ENCODE results near the gene OPN3. TPM values are rescaled to one million over a fixed set of nuclear protein-coding genes. Genes with fewer than 3 reads are reported as not detected.
"Not testable (repeated sequence)": the region's sequence is repeated elsewhere in the genome, so short reads cannot be mapped to it uniquely, and the experiment has no call there.

The OPN3 gene
- polyA plus RNA-seq, 1 experiment, result 14.1 TPM

GRCh38 chr1:241674805-241675384 lies 34.7 kb upstream of the OPN3 start:
- POLR2A ChIA-PET, result no interaction called here
- H3K4me3 ChIP-seq (ENCODE audit: low read depth, low read length), result no peak overlapping the region
- TF ChIP-seq CTCF (IDR thresholded peaks at IDR 0.05; ENCODE audit: insufficient read depth, low read depth, low read length), result no peak
- H3K36me3 ChIP-seq (ENCODE audit: control insufficient read depth, insufficient read depth, low read length), result no peaks in the 10 kb centered on the region
- H3K27me3 ChIP-seq (ENCODE audit: control insufficient read depth, insufficient read depth, low read length), result peaks cover 3% of the 10 kb centered on the region
- CTCF ChIA-PET, result no interaction called here
- DNase-seq (ENCODE audit: low read depth), result no peak

- Histone ChIP-seq H3K36me3 (ENCODE audit: control insufficient read depth, insufficient read depth, low read length) (no peaks in the 10 kb centered on the region), H3K27me3 (ENCODE audit: control insufficient read depth, insufficient read depth, low read length) (no peaks in the 10 kb centered on the region), H3K4me3 (ENCODE audit: low read depth, low read length) (no peak overlapping the region)
- CTCF ChIA-PET, result interaction anchor here (0.6 kb wide), 1 partner anchor 1001 kb away, joined by 5 read pairs; no protein-coding TSS in a partner anchor
- DNase-seq (ENCODE audit: low read depth), result no peak
- TF ChIP-seq CTCF (IDR thresholded peaks at IDR 0.05; ENCODE audit: insufficient read depth, low read depth, low read length), result no peak
- POLR2A ChIA-PET, result no interaction called here
Measured at GRCh38 chr1:241672301-241672700, 32.1 kb upstream of the OPN3 start.

- POLR2A ChIA-PET, result no interaction called here
- CTCF ChIA-PET, result no interaction called here
- TF ChIP-seq CTCF (IDR thresholded peaks at IDR 0.05; ENCODE audit: insufficient read depth, low read depth, low read length), result no peak
- Histone ChIP-seq H3K4me3 (ENCODE audit: low read depth, low read length) (no peak overlapping the region), H3K36me3 (ENCODE audit: control insufficient read depth, insufficient read depth, low read length) (no peaks in the 10 kb centered on the region), H3K27me3 (ENCODE audit: control insufficient read depth, insufficient read depth, low read length) (no peaks in the 10 kb centered on the region; the same call in 1 of the 2 replicates)
- DNase-seq (ENCODE audit: low read depth), result no peak
Measured at GRCh38 chr1:241666419-241666818, 26.2 kb upstream of the OPN3 start.

GRCh38 chr1:241660424-241660972 lies 20.3 kb upstream of the OPN3 start:
- Histone ChIP-seq H3K27me3 (ENCODE audit: control insufficient read depth, insufficient read depth, low read length) (no peaks in the 10 kb centered on the region), H3K4me3 (ENCODE audit: low read depth, low read length) (no peak overlapping the region), H3K36me3 (ENCODE audit: control insufficient read depth, insufficient read depth, low read length) (no peaks in the 10 kb centered on the region)
- ChIA-PET POLR2A (no interaction called here), CTCF (interaction anchor here (1.6 kb wide), 1 partner anchor 51 kb away, joined by 4 read pairs; no protein-coding TSS in a partner anchor)
- DNase-seq (ENCODE audit: low read depth), result no peak
- no peak for TF ChIP-seq CTCF (IDR thresholded peaks at IDR 0.05; ENCODE audit: insufficient read depth, low read depth, low read length)

DNA sequence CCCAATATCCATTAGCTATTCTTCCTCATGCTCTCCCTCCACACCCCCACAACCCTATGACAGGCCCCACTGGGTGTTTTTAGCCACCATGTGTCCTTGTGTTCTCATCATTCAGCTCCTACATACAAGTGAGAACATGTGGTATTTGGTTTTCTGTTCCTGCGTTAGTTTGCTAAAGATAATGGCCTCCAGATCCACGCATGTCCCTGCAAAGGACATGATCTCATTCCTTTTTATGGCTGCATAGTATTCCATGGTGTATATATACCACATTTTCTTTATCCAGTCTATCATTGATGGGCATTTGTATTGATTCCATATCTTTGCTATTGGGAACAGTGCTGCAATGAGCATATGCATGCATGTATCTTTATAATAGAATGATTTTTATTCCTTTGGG lies 18.8 kb upstream of the OPN3 start:
- H3K36me3 ChIP-seq (ENCODE audit: control insufficient read depth, insufficient read depth, low read length); POLR2A ChIA-PET; CTCF ChIA-PET; H3K4me3 ChIP-seq (ENCODE audit: low read depth, low read length); DNase-seq (ENCODE audit: low read depth); H3K27me3 ChIP-seq (ENCODE audit: control insufficient read depth, insufficient read depth, low read length): not testable (repeated sequence)

Data from BJ (cell line).